ENCODE data around the gene SSR2.

The SSR2 gene

GRCh38 chr1:155976062-155976912 lies 44.5 kb downstream of the SSR2 start:
- Histone ChIP-seq H4K20me1 (peaks cover 55 to 66% (median 62%) of the 10 kb centered on the region in 11 experiments), H3K4me1 (peaks cover 63 to 74% (median 71%) of the 10 kb centered on the region in 10 experiments), H3K4me2 (peak overlapping the region; percentile 92 to 100 (median 100)), H3K9me3 (replicated peaks in 1 of 11) (no peaks in the 10 kb centered on the region), H3K4me3 (peak overlapping the region; percentile 88 to 96 (median 94)), H3K36me3 (peaks cover 16 to 38% (median 28%) of the 10 kb centered on the region in 11 experiments; a peak in 20 of 22 replicates), H3K27ac (peak overlapping the region; percentile 93 to 100 (median 98)), H3K9ac (peak overlapping the region; percentile 95 to 100 (median 98)), H3K27me3 (no peaks in the 10 kb centered on the region)
- no peak for TF ChIP-seq Cebpa-rat (IDR thresholded peaks at IDR 0.05)

GRCh38 chr1:155975375-155976061 lies 45.2 kb downstream of the SSR2 start:
- Histone ChIP-seq H3K4me3 (peak overlapping the region; percentile 88 to 96 (median 94)), H3K9me3 (replicated peaks in 1 of 11) (no peaks in the 10 kb centered on the region), H3K36me3 (peaks cover 16 to 38% (median 28%) of the 10 kb centered on the region in 11 experiments; a peak in 20 of 22 replicates), H3K9ac (peak overlapping the region; percentile 95 to 100 (median 98)), H3K27me3 (no peaks in the 10 kb centered on the region), H4K20me1 (peaks cover 62 to 74% (median 68%) of the 10 kb centered on the region in 11 experiments), H3K27ac (peak overlapping the region; percentile 93 to 100 (median 98)), H3K4me2 (peak overlapping the region; percentile 92 to 100 (median 100)), H3K4me1 (peaks cover 63 to 74% (median 71%) of the 10 kb centered on the region in 10 experiments)
- TF ChIP-seq Cebpa-rat (IDR thresholded peaks at IDR 0.05) = no peak

- Histone ChIP-seq H3K4me3 (peak overlapping the region; percentile 88 to 96 (median 94)), H3K27me3 (no peaks in the 10 kb centered on the region), H3K9me3 (replicated peaks in 1 of 11) (no peaks in the 10 kb centered on the region), H3K36me3 (peaks cover 23 to 47% (median 36%) of the 10 kb centered on the region in 11 experiments), H4K20me1 (peaks cover 72 to 84% (median 77%) of the 10 kb centered on the region in 11 experiments), H3K9ac (peak overlapping the region; percentile 95 to 100 (median 98)), H3K27ac (peak overlapping the region; percentile 93 to 100 (median 98); a peak in 20 of 22 replicates), H3K4me1 (peaks cover 62 to 74% (median 71%) of the 10 kb centered on the region in 10 experiments), H3K4me2 (peak overlapping the region; percentile 92 to 100 (median 100))
- no peak for TF ChIP-seq Cebpa-rat (IDR thresholded peaks at IDR 0.05)
Measured at GRCh38 chr1:155974208-155975115, 46.3 kb downstream of the SSR2 start.

GRCh38 chr1:155973723-155974122 lies 47.0 kb downstream of the SSR2 start:
- Histone ChIP-seq H3K36me3 (peaks cover 31 to 55% (median 44%) of the 10 kb centered on the region in 11 experiments), H3K27me3 (no peaks in the 10 kb centered on the region), H4K20me1 (peaks cover 79 to 91% (median 84%) of the 10 kb centered on the region in 11 experiments), H3K4me1 (peaks cover 66 to 74% (median 71%) of the 10 kb centered on the region in 10 experiments), H3K9me3 (replicated peaks in 1 of 11) (no peaks in the 10 kb centered on the region), H3K9ac (peak overlapping the region; percentile 95 to 100 (median 98); a peak in 20 of 22 replicates), H3K4me2 (peak overlapping the region; percentile 92 to 100 (median 100)), H3K27ac (peak overlapping the region; percentile 93 to 100 (median 98); a peak in 19 of 22 replicates), H3K4me3 (peak overlapping the region; percentile 88 to 96 (median 94); a peak in 19 of 20 replicates)
- no peak for TF ChIP-seq Cebpa-rat (IDR thresholded peaks at IDR 0.05)

GRCh38 chr1:155971910-155972809 lies 48.6 kb downstream of the SSR2 start:
- Histone ChIP-seq H3K36me3 (peaks cover 46 to 70% (median 59%) of the 10 kb centered on the region in 11 experiments), H3K27ac (peak overlapping the region; percentile 49 to 100 (median 87); a peak in 21 of 22 replicates), H3K4me1 (peaks cover 81 to 89% (median 87%) of the 10 kb centered on the region in 10 experiments), H3K4me3 (peak overlapping the region in 9 of 10 experiments; percentile 2 to 64 (median 39); a peak in 13 of 20 replicates), H3K9ac (peak overlapping the region; percentile 63 to 99 (median 76); a peak in 21 of 22 replicates), H3K27me3 (no peaks in the 10 kb centered on the region), H3K9me3 (replicated peaks in 1 of 11) (no peaks in the 10 kb centered on the region), H4K20me1 (peaks cover 81 to 100% (median 94%) of the 10 kb centered on the region in 11 experiments), H3K4me2 (peak overlapping the region; percentile 92 to 100 (median 100))
- TF ChIP-seq Cebpa-rat (IDR thresholded peaks at IDR 0.05) = no peak

- peak overlapping the region; percentile 71 to 99 (median 76) for H3K9ac ChIP-seq
Measured at GRCh38 chr1:155970531-155971167, 50.1 kb downstream of the SSR2 start.

GRCh38 chr1:155969377-155969791 lies 51.4 kb downstream of the SSR2 start:
- Histone ChIP-seq H3K4me1 (peaks cover 98 to 100% (median 100%) of the 10 kb centered on the region in 10 experiments), H3K36me3 (peaks cover 73 to 88% (median 83%) of the 10 kb centered on the region in 11 experiments), H4K20me1 (peaks cover 81 to 100% (median 95%) of the 10 kb centered on the region in 11 experiments), H3K4me3 (peak overlapping the region in 9 of 10 experiments; percentile 13 to 64 (median 50); a peak in 11 of 20 replicates), H3K4me2 (peak overlapping the region; percentile 92 to 100 (median 100)), H3K9me3 (replicated peaks in 1 of 11) (no peaks in the 10 kb centered on the region), H3K27me3 (no peaks in the 10 kb centered on the region), H3K9ac (peak overlapping the region; percentile 71 to 99 (median 76)), H3K27ac (peak overlapping the region; percentile 72 to 100 (median 87))
- TF ChIP-seq Cebpa-rat (IDR thresholded peaks at IDR 0.05) = no peak

More at GRCh38 chr1:155970531-155971167, 50.1 kb downstream of the SSR2 start:
- TF ChIP-seq Cebpa-rat (IDR thresholded peaks at IDR 0.05) = no peak
- Histone ChIP-seq H3K4me3 (peak overlapping the region in 9 of 10 experiments; percentile 18 to 64 (median 43); a peak in 17 of 20 replicates), H3K4me2 (peak overlapping the region; percentile 92 to 100 (median 100)), H3K27me3 (no peaks in the 10 kb centered on the region), H3K4me1 (peaks cover 96 to 100% (median 100%) of the 10 kb centered on the region in 10 experiments), H3K36me3 (peaks cover 60 to 85% (median 74%) of the 10 kb centered on the region in 11 experiments), H4K20me1 (peaks cover 81 to 100% (median 95%) of the 10 kb centered on the region in 11 experiments), H3K27ac (peak overlapping the region; percentile 72 to 100 (median 87)), H3K9me3 (replicated peaks in 1 of 11) (no peaks in the 10 kb centered on the region)

Measured in BLaER1 treated with 17β-estradiol and CSF1 and Interleukin-3, amounts not matched to agents 10 nM and 100 nM (cell line).